Measurements from ENCODE around the gene NPAS3.

NPAS3 gene

DNA sequence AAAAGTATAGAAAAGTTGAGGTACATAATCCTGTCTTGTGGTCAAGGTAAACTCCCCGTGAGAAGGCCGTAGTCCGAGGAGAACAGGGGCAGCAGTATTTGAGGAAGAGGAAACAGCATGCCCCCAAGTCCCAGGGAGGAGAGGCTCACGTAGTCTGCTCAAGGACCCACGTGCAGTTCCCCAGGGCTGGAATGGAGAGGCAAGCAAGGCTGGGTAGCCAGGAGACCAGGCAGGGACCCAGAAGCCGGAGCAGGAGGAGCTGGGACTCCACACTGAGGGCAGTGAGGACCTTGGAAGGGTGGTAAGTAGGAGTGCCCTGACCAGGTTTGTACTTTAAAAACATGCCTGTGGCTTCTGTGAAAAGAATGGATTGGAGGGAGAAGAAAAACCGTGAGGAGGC, 912.1 kb downstream of the NPAS3 start:
- Mint-ChIP-seq H3K27ac (no peak overlapping the region), H3K9me3 (no peaks in the 10 kb centered on the region), H3K4me3 (no peak overlapping the region), H3K4me1 (peaks cover 17% of the 10 kb centered on the region), H3K36me3 (ENCODE audit: low read depth) (no peaks in the 10 kb centered on the region), H3K27me3 (ENCODE audit: low read depth) (peaks cover 14% of the 10 kb centered on the region)
- TF ChIP-seq, protein P1, sequence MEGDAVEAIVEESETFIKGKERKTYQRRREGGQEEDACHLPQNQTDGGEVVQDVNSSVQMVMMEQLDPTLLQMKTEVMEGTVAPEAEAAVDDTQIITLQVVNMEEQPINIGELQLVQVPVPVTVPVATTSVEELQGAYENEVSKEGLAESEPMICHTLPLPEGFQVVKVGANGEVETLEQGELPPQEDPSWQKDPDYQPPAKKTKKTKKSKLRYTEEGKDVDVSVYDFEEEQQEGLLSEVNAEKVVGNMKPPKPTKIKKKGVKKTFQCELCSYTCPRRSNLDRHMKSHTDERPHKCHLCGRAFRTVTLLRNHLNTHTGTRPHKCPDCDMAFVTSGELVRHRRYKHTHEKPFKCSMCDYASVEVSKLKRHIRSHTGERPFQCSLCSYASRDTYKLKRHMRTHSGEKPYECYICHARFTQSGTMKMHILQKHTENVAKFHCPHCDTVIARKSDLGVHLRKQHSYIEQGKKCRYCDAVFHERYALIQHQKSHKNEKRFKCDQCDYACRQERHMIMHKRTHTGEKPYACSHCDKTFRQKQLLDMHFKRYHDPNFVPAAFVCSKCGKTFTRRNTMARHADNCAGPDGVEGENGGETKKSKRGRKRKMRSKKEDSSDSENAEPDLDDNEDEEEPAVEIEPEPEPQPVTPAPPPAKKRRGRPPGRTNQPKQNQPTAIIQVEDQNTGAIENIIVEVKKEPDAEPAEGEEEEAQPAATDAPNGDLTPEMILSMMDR (IDR thresholded peaks at IDR 0.05; ENCODE audit: unreplicated experiment in 3 of 3): no peak

DNA sequence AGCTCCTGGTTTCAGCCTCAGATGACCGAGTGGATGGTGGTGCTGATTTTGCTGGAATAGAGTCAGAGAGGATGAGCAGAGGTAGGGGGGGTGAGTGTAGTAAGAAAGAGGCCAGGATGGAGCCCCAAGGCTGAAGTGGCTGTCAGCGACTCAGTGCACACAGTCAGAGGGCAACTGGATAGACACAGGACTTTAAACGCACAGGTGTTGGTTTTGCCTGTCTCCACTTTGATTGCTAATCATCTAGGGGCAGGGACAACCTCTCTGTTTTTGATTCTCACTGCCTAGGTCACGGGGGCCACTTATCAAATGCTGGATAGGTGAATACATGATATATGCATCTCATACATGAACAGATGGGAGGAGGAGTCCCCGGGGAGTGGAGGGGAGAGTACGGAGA, 912.7 kb downstream of the NPAS3 start:
- Mint-ChIP-seq H3K9me3 (no peaks in the 10 kb centered on the region), H3K27ac (no peak overlapping the region), H3K4me1 (peaks cover 17% of the 10 kb centered on the region), H3K4me3 (no peak overlapping the region), H3K36me3 (ENCODE audit: low read depth) (no peaks in the 10 kb centered on the region), H3K27me3 (ENCODE audit: low read depth) (peaks cover 14% of the 10 kb centered on the region)
- TF ChIP-seq, protein P1 (IDR thresholded peaks at IDR 0.05; ENCODE audit: unreplicated experiment in 3 of 3): no peak

DNA sequence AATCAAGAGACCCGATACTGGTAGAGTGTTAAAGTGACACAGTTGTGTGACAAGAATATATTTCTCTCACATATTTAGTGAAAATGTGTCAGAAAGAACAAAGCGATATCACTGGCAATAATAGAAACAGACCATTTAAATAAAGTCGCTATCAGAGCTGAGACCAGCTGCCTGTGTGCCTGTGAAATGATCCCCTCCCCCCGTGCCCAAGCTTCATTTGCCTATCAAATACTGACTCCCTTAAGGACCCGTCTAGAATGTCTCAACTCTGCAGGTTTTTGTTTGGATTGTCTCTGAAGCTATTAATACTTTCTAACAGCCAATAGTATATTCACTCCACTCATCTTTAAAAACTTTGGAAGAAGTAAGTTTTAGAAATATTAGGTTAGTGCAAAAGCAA, 913.3 kb downstream of the NPAS3 start:
- Mint-ChIP-seq H3K9me3 (no peaks in the 10 kb centered on the region), H3K4me3 (no peak overlapping the region), H3K36me3 (ENCODE audit: low read depth) (no peaks in the 10 kb centered on the region), H3K27ac (no peak overlapping the region), H3K27me3 (ENCODE audit: low read depth) (peaks cover 14% of the 10 kb centered on the region), H3K4me1 (peaks cover 17% of the 10 kb centered on the region)
- TF ChIP-seq, protein P1 (IDR thresholded peaks at IDR 0.05; ENCODE audit: unreplicated experiment in 3 of 3): no peak

Measured in nephron (organoid).